AG08395 (cell line): ENCODE results near the gene ARHGAP42.

ENCODE experiments used
- DNase-seq: peaks from one replicate; pipeline ENCODE4 v3.0.0; 2012; ENCODE audit warnings: mixed read lengths, low spot score

ARHGAP42 gene

GRCh38 chr11:101022256-101022655 is 335.2 kb downstream of the ARHGAP42 start:
- DNase-seq, result no peak

GRCh38 chr11:101028644-101029043 is 341.6 kb downstream of the ARHGAP42 start:
- DNase-seq, result no peak

GRCh38 chr11:101030015-101030414 is 342.9 kb downstream of the ARHGAP42 start:
- no peak for DNase-seq

GRCh38 chr11:101030692-101031091 is 343.6 kb downstream of the ARHGAP42 start:
- DNase-seq, result no peak

- no peak for DNase-seq
These were observed 344.6 kb downstream of the ARHGAP42 start for GRCh38 chr11:101031713-101032112.

GRCh38 chr11:101032991-101033390 is 345.9 kb downstream of the ARHGAP42 start:
- no peak for DNase-seq

- no peak for DNase-seq
These were observed 347.0 kb downstream of the ARHGAP42 start for GRCh38 chr11:101034076-101034475.

GRCh38 chr11:101035872-101036271 is 348.8 kb downstream of the ARHGAP42 start:
- no peak for DNase-seq
